Measurements from ENCODE around the gene PNPLA7. TPM values are rescaled to one million over a fixed set of nuclear protein-coding genes. Genes with fewer than 3 reads are reported as not detected.
"Not testable (repeated sequence)": the region's sequence is repeated elsewhere in the genome, so short reads cannot be mapped to it uniquely, and the experiment has no call there.

PNPLA7 gene
- total RNA-seq, 1 experiment from 2014 or later = 0.90 TPM

DNA sequence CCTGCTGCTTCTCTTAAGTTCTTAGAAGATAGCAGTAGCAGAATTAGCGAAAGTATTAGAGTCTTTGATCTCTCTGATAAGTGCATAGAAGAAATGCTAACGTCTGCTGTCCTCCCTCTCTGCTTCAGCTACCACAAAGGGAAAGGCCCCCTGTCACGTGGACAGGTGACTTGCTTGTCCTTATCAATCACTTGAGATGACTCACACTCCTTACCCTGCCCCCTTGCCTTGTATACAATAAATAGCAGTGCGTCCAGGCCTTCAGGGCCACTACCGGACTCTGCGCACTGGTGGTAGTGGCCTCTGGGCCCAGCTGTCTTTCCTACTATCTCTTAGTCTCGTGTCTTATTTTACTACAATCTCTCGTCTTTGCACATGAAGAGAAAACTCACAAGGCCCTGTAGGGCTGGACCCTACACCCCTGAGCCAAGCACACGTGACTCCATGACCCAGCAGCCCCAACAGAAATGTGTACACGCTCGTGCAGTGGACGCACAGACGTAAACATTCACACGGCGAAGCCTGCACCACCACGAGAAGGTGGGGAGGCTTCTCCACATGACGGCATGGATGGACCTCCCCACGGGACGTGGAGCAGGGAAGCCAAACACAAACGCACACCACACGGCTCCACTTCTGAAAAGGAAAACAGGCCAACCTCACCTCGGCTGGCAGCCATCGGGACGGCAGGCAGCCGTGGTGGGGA lies 38.3 kb downstream of the PNPLA7 start:
- no TSS peak for BruUV-seq (replicated peaks)
- no peak for DNase-seq (ENCODE audit: low spot score)
- H3K9me3 ChIP-seq (ENCODE audit: low read depth, low read length, poor library complexity, severe bottlenecking) = no peaks in the 10 kb centered on the region
- no peak overlapping the region for H3K27ac ChIP-seq (ENCODE audit: low read depth, low read length, poor library complexity, severe bottlenecking)
- H3K4me1 ChIP-seq (ENCODE audit: insufficient read depth, low read length, poor library complexity, severe bottlenecking) = no peaks in the 10 kb centered on the region
- H3K27me3 ChIP-seq (replicated peaks; ENCODE audit: insufficient read depth, low read depth, low read length, poor library complexity) = no peaks in the 10 kb centered on the region
- POLR2A ChIA-PET (ENCODE audit: low non-redundant PET) = no interaction called here
- no peaks in the 10 kb centered on the region for H3K36me3 ChIP-seq (ENCODE audit: insufficient read depth, low read length, poor library complexity, severe bottlenecking)
- TF ChIP-seq, protein P1, sequence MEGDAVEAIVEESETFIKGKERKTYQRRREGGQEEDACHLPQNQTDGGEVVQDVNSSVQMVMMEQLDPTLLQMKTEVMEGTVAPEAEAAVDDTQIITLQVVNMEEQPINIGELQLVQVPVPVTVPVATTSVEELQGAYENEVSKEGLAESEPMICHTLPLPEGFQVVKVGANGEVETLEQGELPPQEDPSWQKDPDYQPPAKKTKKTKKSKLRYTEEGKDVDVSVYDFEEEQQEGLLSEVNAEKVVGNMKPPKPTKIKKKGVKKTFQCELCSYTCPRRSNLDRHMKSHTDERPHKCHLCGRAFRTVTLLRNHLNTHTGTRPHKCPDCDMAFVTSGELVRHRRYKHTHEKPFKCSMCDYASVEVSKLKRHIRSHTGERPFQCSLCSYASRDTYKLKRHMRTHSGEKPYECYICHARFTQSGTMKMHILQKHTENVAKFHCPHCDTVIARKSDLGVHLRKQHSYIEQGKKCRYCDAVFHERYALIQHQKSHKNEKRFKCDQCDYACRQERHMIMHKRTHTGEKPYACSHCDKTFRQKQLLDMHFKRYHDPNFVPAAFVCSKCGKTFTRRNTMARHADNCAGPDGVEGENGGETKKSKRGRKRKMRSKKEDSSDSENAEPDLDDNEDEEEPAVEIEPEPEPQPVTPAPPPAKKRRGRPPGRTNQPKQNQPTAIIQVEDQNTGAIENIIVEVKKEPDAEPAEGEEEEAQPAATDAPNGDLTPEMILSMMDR (conservative IDR thresholded peaks at IDR 0.05; ENCODE audit: low read depth, low read length) = no peak
- TF ChIP-seq EZH2 (IDR thresholded peaks at IDR 0.05; ENCODE audit: borderline replicate concordance, low read depth, low read length, poor library complexity, severe bottlenecking) = no peak
- H3K4me3 ChIP-seq (ENCODE audit: low read depth, low read length, poor library complexity, severe bottlenecking) = no peak overlapping the region
- intact Hi-C loops (cut with micrococcal nuclease; ENCODE audit: unreplicated experiment) = no loop called here
- CTCF ChIA-PET = no interaction called here

DNA sequence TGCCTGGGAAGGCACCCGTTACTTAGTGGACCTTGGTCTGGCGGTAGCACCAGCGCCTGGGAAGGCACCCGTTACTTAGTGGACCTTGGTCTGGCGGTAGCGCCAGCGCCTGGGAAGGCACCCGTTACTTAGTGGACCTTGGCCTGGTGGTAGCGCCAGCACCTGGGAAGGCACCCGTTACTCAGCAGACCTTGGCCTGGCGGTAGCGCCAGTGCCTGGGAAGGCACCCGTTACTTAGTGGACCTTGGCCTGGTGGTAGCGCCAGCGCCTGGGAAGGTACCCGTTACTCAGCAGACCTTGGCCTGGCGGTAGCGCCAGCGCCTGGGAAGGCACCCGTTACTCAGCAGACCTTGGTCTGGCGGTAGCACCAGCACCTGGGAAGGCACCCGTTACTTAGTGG lies 39.1 kb downstream of the PNPLA7 start:
- CTCF ChIA-PET = interaction anchor here (0.8 kb wide), 1 partner anchor 726 kb away, joined by 3 read pairs; no protein-coding TSS in a partner anchor
- POLR2A ChIA-PET (ENCODE audit: low non-redundant PET); H3K9me3 ChIP-seq (ENCODE audit: low read depth, low read length, poor library complexity, severe bottlenecking); H3K4me1 ChIP-seq (ENCODE audit: insufficient read depth, low read length, poor library complexity, severe bottlenecking); H3K4me3 ChIP-seq (ENCODE audit: low read depth, low read length, poor library complexity, severe bottlenecking); H3K36me3 ChIP-seq (ENCODE audit: insufficient read depth, low read length, poor library complexity, severe bottlenecking); BruUV-seq (replicated peaks); intact Hi-C loops (cut with micrococcal nuclease; ENCODE audit: unreplicated experiment); DNase-seq (ENCODE audit: low spot score); H3K27me3 ChIP-seq (replicated peaks; ENCODE audit: insufficient read depth, low read depth, low read length, poor library complexity); H3K27ac ChIP-seq (ENCODE audit: low read depth, low read length, poor library complexity, severe bottlenecking): not testable (repeated sequence)

- no peak for DNase-seq (ENCODE audit: low spot score)
- POLR2A ChIA-PET (ENCODE audit: low non-redundant PET) = no interaction called here
Observed at GRCh38 chr9:137509198-137509597, 41.0 kb downstream of the PNPLA7 start.

More at GRCh38 chr9:137509198-137509597, 41.0 kb downstream of the PNPLA7 start:
- Histone ChIP-seq H3K27me3 (replicated peaks; ENCODE audit: insufficient read depth, low read depth, low read length, poor library complexity) (no peaks in the 10 kb centered on the region), H3K4me3 (ENCODE audit: low read depth, low read length, poor library complexity, severe bottlenecking) (no peak overlapping the region), H3K36me3 (ENCODE audit: insufficient read depth, low read length, poor library complexity, severe bottlenecking) (no peaks in the 10 kb centered on the region), H3K4me1 (ENCODE audit: insufficient read depth, low read length, poor library complexity, severe bottlenecking) (no peaks in the 10 kb centered on the region), H3K9me3 (ENCODE audit: low read depth, low read length, poor library complexity, severe bottlenecking) (no peaks in the 10 kb centered on the region), H3K27ac (ENCODE audit: low read depth, low read length, poor library complexity, severe bottlenecking) (no peak overlapping the region)
- TF ChIP-seq, protein P1 (conservative IDR thresholded peaks at IDR 0.05; ENCODE audit: low read depth, low read length) = no peak
- no peak for TF ChIP-seq EZH2 (IDR thresholded peaks at IDR 0.05; ENCODE audit: borderline replicate concordance, low read depth, low read length, poor library complexity, severe bottlenecking)
- BruUV-seq (replicated peaks) = no TSS peak
- CTCF ChIA-PET = interaction anchor here (0.6 kb wide), 1 partner anchor 64 kb away, joined by 3 read pairs; no protein-coding TSS in a partner anchor
- intact Hi-C loops (cut with micrococcal nuclease; ENCODE audit: unreplicated experiment) = no loop called here
